ENCODE measurements around the gene GNB1. TPM values are rescaled to one million over a fixed set of nuclear protein-coding genes. Genes with fewer than 3 reads are reported as not detected.
"Not testable (repeated sequence)": the region's sequence is repeated elsewhere in the genome, so short reads cannot be mapped to it uniquely, and the experiment has no call there.

The GNB1 gene
- total and polyA plus RNA-seq, 8 donors: 49.6 to 195 (median 125) TPM

- DNase-seq: no peak
- H3K4me1 ChIP-seq: peaks cover 12 to 19% (median 14%) of the 10 kb centered on the region in 4 donors
- H3K9me3 ChIP-seq: no peaks in the 10 kb centered on the region
- intact Hi-C loops (cut with DNase I; ENCODE audit: low total_unique reads): no loop called here
- no peak overlapping the region for H3K4me3 ChIP-seq
- H3K27me3 ChIP-seq: no peaks in the 10 kb centered on the region
- no peak for TF ChIP-seq EP300 (IDR thresholded peaks at IDR 0.05)
- TF ChIP-seq CTCF (IDR thresholded peaks at IDR 0.05): no peak
- no peak for TF ChIP-seq POLR2A (IDR thresholded peaks at IDR 0.05)
- no peak for TF ChIP-seq POLR2AphosphoS5 (IDR thresholded peaks at IDR 0.05)
- no peak overlapping the region for H3K27ac ChIP-seq
- H3K36me3 ChIP-seq: peaks cover 45 to 66% (median 65%) of the 10 kb centered on the region in 4 donors
- 85 to 92% (median 89%) methylated on average over 8 to 16 of the region's 16 CpGs for WGBS, 5 donors
Observed at GRCh38 chr1:1753607-1754005, 137.3 kb downstream of the GNB1 start.

GRCh38 chr1:1752636-1753606 is 138.0 kb downstream of the GNB1 start:
- 82 to 88% (median 83%) methylated on average over 28 to 37 of the region's 37 CpGs for WGBS, 5 donors
- H3K9me3 ChIP-seq: no peaks in the 10 kb centered on the region
- no peak for DNase-seq
- H3K4me3 ChIP-seq: no peak overlapping the region
- H3K36me3 ChIP-seq: peaks cover 45 to 61% (median 60%) of the 10 kb centered on the region in 4 donors
- TF ChIP-seq POLR2AphosphoS5 (IDR thresholded peaks at IDR 0.05) (no peak), CTCF (IDR thresholded peaks at IDR 0.05) (peak in 1 of 7 experiments; percentile 8)
- no peaks in the 10 kb centered on the region for H3K27me3 ChIP-seq
- peaks cover 7 to 13% (median 8%) of the 10 kb centered on the region in 4 donors for H3K4me1 ChIP-seq
- no peak overlapping the region for H3K27ac ChIP-seq
- intact Hi-C loops (cut with DNase I; ENCODE audit: low total_unique reads): no loop called here

DNA sequence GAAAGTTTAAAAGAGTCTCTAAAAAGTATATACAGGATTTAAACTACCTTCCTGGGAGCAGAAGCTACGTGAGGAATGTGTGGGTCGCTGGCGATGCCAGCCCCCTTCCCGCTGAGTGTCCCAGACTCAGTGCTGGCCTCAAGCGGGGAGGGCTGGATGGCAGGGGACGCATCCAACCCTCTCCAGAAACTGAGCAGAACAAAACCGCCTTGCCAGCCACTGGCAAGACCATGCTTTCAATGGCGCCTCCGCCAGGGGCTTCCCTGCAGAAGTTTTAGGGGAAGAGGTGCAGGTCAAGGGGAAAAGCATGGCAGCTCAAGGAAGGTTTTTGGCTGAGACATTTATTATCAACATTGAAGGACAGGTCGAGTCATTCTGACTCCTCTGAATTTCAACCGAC is 138.7 kb downstream of the GNB1 start:
- H3K27me3 ChIP-seq: no peaks in the 10 kb centered on the region
- peaks cover 45 to 53% (median 52%) of the 10 kb centered on the region in 4 donors for H3K36me3 ChIP-seq
- DNase-seq: no peak
- TF ChIP-seq POLR2A (IDR thresholded peaks at IDR 0.05): no peak
- no peak for TF ChIP-seq EP300 (IDR thresholded peaks at IDR 0.05)
- TF ChIP-seq CTCF (IDR thresholded peaks at IDR 0.05): no peak
- TF ChIP-seq POLR2AphosphoS5 (IDR thresholded peaks at IDR 0.05): no peak
- intact Hi-C loops (cut with DNase I; ENCODE audit: low total_unique reads): no loop called here
- no peaks in the 10 kb centered on the region for H3K9me3 ChIP-seq
- peaks cover 0 to 5% (median under 1%) of the 10 kb centered on the region in 4 donors for H3K4me1 ChIP-seq
- no peak overlapping the region for H3K27ac ChIP-seq
- no peak overlapping the region for H3K4me3 ChIP-seq
- 88 to 95% (median 91%) methylated on average over 10 to 11 of the region's 11 CpGs for whole genome bisulfite sequencing, 5 donors

- H3K4me1 ChIP-seq; intact Hi-C loops (cut with DNase I; ENCODE audit: low total_unique reads); DNase-seq; H3K27me3 ChIP-seq; H3K27ac ChIP-seq; H3K4me3 ChIP-seq; H3K9me3 ChIP-seq: not testable (repeated sequence)
- 57 to 83% (median 77%) methylated on average over 5 to 7 of the region's 9 CpGs for WGBS, 5 donors
- peaks cover 24 to 31% (median 30%) of the 10 kb centered on the region in 4 donors for H3K36me3 ChIP-seq
Observed at GRCh38 chr1:1749941-1750340, 140.9 kb downstream of the GNB1 start.
